H9 (cell line): ENCODE measurements around the gene AMIGO1. TPM values are rescaled to one million over a fixed set of nuclear protein-coding genes. Genes with fewer than 3 reads are reported as not detected.

ENCODE experiments used
- DNase-seq: peaks from one replicate; pipeline ENCODE4 v3.0.0-alpha.2; 2017
- H2AFZ ChIP-seq: one replicate; pipeline ENCODE4 v1.6.1; 2013; ENCODE audit warnings: mild to moderate bottlenecking, low read length, control low read depth, moderate library complexity
- H2AK5ac ChIP-seq: 2 replicates; pipeline ENCODE4 v1.6.1; 2013; ENCODE audit warnings: low read length, control low read depth, mixed read lengths; ENCODE audit not compliant: insufficient read length
- H2BK120ac ChIP-seq: one replicate; pipeline ENCODE4 v1.6.1; 2013; ENCODE audit warnings: low read depth, mild to moderate bottlenecking, low read length, control low read depth, inconsistent platforms; ENCODE audit not compliant: poor library complexity, severe bottlenecking
- H2BK12ac ChIP-seq: 2 replicates; pipeline ENCODE4 v1.6.1; 2013; ENCODE audit warnings: low read length, control low read depth, mixed read lengths, low read depth; ENCODE audit not compliant: insufficient read length
- H2BK15ac ChIP-seq: 2 replicates; pipeline ENCODE4 v1.6.1; 2013; ENCODE audit warnings: low read depth, low read length, control low read depth
- H2BK20ac ChIP-seq: one replicate; pipeline ENCODE4 v1.6.1; 2013; ENCODE audit warnings: low read depth, mild to moderate bottlenecking, low read length, control low read depth, inconsistent platforms; ENCODE audit not compliant: poor library complexity, severe bottlenecking
- H2BK5ac ChIP-seq: 2 replicates; pipeline ENCODE4 v1.6.1; 2013; ENCODE audit warnings: low read length, control low read depth, mixed read lengths; ENCODE audit not compliant: insufficient read length
- H3K14ac ChIP-seq: 2 replicates; pipeline ENCODE4 v1.6.1; 2013; ENCODE audit warnings: low read length, control low read depth; ENCODE audit not compliant: insufficient read depth
- H3K18ac ChIP-seq: 2 replicates; pipeline ENCODE4 v1.6.1; 2013; ENCODE audit warnings: low read depth, mild to moderate bottlenecking, mixed read lengths, low read length, control low read depth; ENCODE audit not compliant: insufficient read length
- H3K23ac ChIP-seq: 2 replicates; pipeline ENCODE4 v1.6.1; 2013; ENCODE audit warnings: low read length, control low read depth, mixed read lengths, low read depth; ENCODE audit not compliant: insufficient read length
- H3K23me2 ChIP-seq: 2 replicates; pipeline ENCODE4 v1.6.1; 2013; ENCODE audit warnings: low read depth, mild to moderate bottlenecking, mixed read lengths, low read length, control low read depth; ENCODE audit not compliant: insufficient read length, poor library complexity, severe bottlenecking
- H3K27ac ChIP-seq: 2 replicates; pipeline ENCODE4 v1.5.1; 2013; ENCODE audit warnings: low read length, control low read depth, mixed read lengths, low read depth; ENCODE audit not compliant: insufficient read length
- H3K27me3 ChIP-seq: 2 replicates; pipeline ENCODE4 v1.6.1; 2013; ENCODE audit warnings: low read length, control low read depth, inconsistent platforms; ENCODE audit not compliant: insufficient read depth
- H3K4ac ChIP-seq: 2 replicates; pipeline ENCODE4 v1.6.1; 2013; ENCODE audit warnings: low read depth, mild to moderate bottlenecking, control low read depth, inconsistent platforms, low read length, moderate library complexity
- H3K4me1 ChIP-seq: 2 replicates; pipeline ENCODE4 v1.6.1; 2013; ENCODE audit warnings: low read length, control low read depth, inconsistent platforms; ENCODE audit not compliant: insufficient read depth
- H3K4me2 ChIP-seq: 2 replicates; pipeline ENCODE4 v1.6.1; 2013; ENCODE audit warnings: low read length, control low read depth, mixed read lengths; ENCODE audit not compliant: insufficient read length, insufficient read depth
- H3K56ac ChIP-seq: 2 replicates; pipeline ENCODE4 v1.6.1; 2013; ENCODE audit warnings: low read depth, mild to moderate bottlenecking, mixed read lengths, low read length, control low read depth; ENCODE audit not compliant: insufficient read length
- H3K79me1 ChIP-seq: 2 replicates; pipeline ENCODE4 v1.6.1; 2013; ENCODE audit warnings: low read depth, mild to moderate bottlenecking, moderate library complexity, low read length, control low read depth, inconsistent platforms; ENCODE audit not compliant: insufficient read depth, poor library complexity, severe bottlenecking
- H3K79me2 ChIP-seq: 2 replicates; pipeline ENCODE4 v1.6.1; 2013; ENCODE audit warnings: low read length, control low read depth, inconsistent platforms; ENCODE audit not compliant: insufficient read depth
- H3K9ac ChIP-seq: 2 replicates; pipeline ENCODE4 v1.6.1; 2013; ENCODE audit warnings: low read length, control low read depth, mixed read lengths; ENCODE audit not compliant: insufficient read length; ENCODE audit errors: extremely low read depth
- H3K9me3 ChIP-seq: one replicate; pipeline ENCODE4 v1.6.1; 2013; ENCODE audit warnings: low read depth, low read length, inconsistent platforms; ENCODE audit not compliant: control insufficient read depth
- H3T11ph ChIP-seq: one replicate; pipeline ENCODE4 v1.6.1; 2013; ENCODE audit warnings: mild to moderate bottlenecking, low read length, control low read depth, inconsistent platforms
- H4K20me1 ChIP-seq: one replicate; pipeline ENCODE4 v1.6.1; 2013; ENCODE audit not compliant: control insufficient read depth, insufficient read length, insufficient read depth
- H4K5ac ChIP-seq: 2 replicates; pipeline ENCODE4 v1.6.1; 2013; ENCODE audit warnings: low read depth, mild to moderate bottlenecking, mixed read lengths, low read length, control low read depth; ENCODE audit not compliant: insufficient read length
- H4K8ac ChIP-seq: replicated peaks from 2 replicates; pipeline ENCODE4 v1.6.1; 2013; ENCODE audit warnings: low read length, control low read depth, mixed read lengths, low read depth; ENCODE audit not compliant: insufficient read length
- H4K91ac ChIP-seq: 2 replicates; pipeline ENCODE4 v1.6.1; 2013; ENCODE audit warnings: low read depth, mild to moderate bottlenecking, moderate library complexity, mixed read lengths, low read length, control low read depth; ENCODE audit not compliant: insufficient read length
- H3K27ac Mint-ChIP-seq, 3 experiments: 2 replicates in 2 of 3; 3 replicates in 1 of 3; pipeline ENCODE4 v1.8.0; 2020 to 2021; ENCODE audit warnings: mixed read lengths in 3 of 3, mild to moderate bottlenecking in 1 of 3, moderate library complexity in 1 of 3
- H3K27me3 Mint-ChIP-seq: 2 replicates; pipeline ENCODE4 v1.8.0; 2021; ENCODE audit warnings: low read depth, mild to moderate bottlenecking, moderate library complexity, mixed read lengths
- H3K36me3 Mint-ChIP-seq, 3 experiments: 2 replicates in 2 of 3; 3 replicates in 1 of 3; pipeline ENCODE4 v1.8.0; 2020 to 2021; ENCODE audit warnings: low read depth in 3 of 3, mixed read lengths in 3 of 3; ENCODE audit not compliant: insufficient read depth in 1 of 3
- H3K4me1 Mint-ChIP-seq, 2 experiments: 2 replicates each; pipeline ENCODE4 v1.8.0; 2020; ENCODE audit warnings: mixed read lengths in 2 of 2
- H3K4me3 Mint-ChIP-seq, 2 experiments: 2 replicates in 1 of 2; 3 replicates in 1 of 2; pipeline ENCODE4 v1.8.0; 2020 to 2021; ENCODE audit warnings: mild to moderate bottlenecking in 2 of 2, mixed read lengths in 2 of 2, moderate library complexity in 1 of 2
- H3K9me3 Mint-ChIP-seq, 2 experiments: 2 replicates in 1 of 2; 3 replicates in 1 of 2; pipeline ENCODE4 v1.8.0; 2020; ENCODE audit warnings: mild to moderate bottlenecking in 2 of 2, mixed read lengths in 2 of 2, moderate library complexity in 1 of 2
- WGBS: extraction: QIAGEN DNeasy Blood & Tissue Kit; methylation state at CpG from one replicate; pipeline ENCODE4 v1.1.7; 2013; ENCODE audit warnings: missing lambda C conversion rate, low lambda C conversion rate, mixed read lengths; ENCODE audit not compliant: insufficient read length; ENCODE audit errors: extremely low coverage; 5-methylcytosine and 5-hydroxymethylcytosine counted together
- total RNA-seq: library from RNA; stranded (reverse); gene quantifications from 2 replicates; pipeline ENCODE4 v1.2.1, GENCODE V29; 2021
- TF ChIP-seq, protein P1 (sequence below): fragments of 200-600 bp; sonication (generic); conservative IDR thresholded peaks from 3 replicates; pipeline ENCODE4 v1.8.0; 2021; ENCODE audit warnings: antibody characterized with exemption, mild to moderate bottlenecking

The AMIGO1 gene
- total RNA-seq, 1 experiment from 2014 or later = 4.1 TPM

DNA sequence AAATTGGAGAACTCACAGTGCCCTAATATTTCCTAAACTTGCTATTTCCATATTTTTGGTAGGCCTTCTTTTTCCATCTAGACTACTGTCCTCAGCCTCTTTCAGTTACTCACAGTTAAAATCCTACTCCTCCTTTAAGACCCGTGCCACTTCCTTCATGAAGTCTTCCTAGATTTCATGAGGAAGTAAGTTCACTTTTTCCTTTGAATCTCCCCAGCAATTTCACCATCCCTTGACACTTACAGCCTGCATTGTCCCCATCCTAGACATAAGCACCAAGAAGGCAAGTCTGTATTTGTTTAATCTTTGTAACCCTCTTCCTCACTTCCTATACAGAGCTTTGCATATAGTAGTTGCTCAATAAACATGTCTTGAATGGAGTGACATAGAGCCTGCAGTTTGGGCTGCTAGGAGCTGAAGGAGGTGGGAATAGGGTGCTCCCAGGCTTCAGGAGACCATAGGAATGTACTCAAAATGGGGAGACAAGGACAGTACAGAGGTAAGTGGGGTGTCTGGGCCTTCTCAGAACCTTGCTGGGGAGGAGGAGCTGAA lies 24.9 kb upstream of the AMIGO1 start:
- H3K27me3 Mint-ChIP-seq = peaks cover 5% of the 10 kb centered on the region

More for the DNA sequence above, 24.9 kb upstream of the AMIGO1 start:
- H3K4me2 ChIP-seq = no peak overlapping the region
- TF ChIP-seq, protein P1, sequence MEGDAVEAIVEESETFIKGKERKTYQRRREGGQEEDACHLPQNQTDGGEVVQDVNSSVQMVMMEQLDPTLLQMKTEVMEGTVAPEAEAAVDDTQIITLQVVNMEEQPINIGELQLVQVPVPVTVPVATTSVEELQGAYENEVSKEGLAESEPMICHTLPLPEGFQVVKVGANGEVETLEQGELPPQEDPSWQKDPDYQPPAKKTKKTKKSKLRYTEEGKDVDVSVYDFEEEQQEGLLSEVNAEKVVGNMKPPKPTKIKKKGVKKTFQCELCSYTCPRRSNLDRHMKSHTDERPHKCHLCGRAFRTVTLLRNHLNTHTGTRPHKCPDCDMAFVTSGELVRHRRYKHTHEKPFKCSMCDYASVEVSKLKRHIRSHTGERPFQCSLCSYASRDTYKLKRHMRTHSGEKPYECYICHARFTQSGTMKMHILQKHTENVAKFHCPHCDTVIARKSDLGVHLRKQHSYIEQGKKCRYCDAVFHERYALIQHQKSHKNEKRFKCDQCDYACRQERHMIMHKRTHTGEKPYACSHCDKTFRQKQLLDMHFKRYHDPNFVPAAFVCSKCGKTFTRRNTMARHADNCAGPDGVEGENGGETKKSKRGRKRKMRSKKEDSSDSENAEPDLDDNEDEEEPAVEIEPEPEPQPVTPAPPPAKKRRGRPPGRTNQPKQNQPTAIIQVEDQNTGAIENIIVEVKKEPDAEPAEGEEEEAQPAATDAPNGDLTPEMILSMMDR = no peak
- H3K4me1 ChIP-seq = no peaks in the 10 kb centered on the region
- H3K79me1 ChIP-seq = no peaks in the 10 kb centered on the region
- no peak overlapping the region for H4K8ac ChIP-seq
- peaks cover 4% of the 10 kb centered on the region for H3K23me2 ChIP-seq
- no peak overlapping the region for H3K14ac ChIP-seq
- no peaks in the 10 kb centered on the region; a peak in 1 of 5 replicates for H3K9me3 Mint-ChIP-seq
- no peak overlapping the region for H4K5ac ChIP-seq
- no peaks in the 10 kb centered on the region for H3K79me2 ChIP-seq
- H2BK12ac ChIP-seq = no peak overlapping the region
- H2AFZ ChIP-seq = no peak overlapping the region
- no peak overlapping the region; a peak in 1 of 5 replicates for H3K4me3 Mint-ChIP-seq
- no peak overlapping the region for H3K23ac ChIP-seq
- no peaks in the 10 kb centered on the region for H3K36me3 Mint-ChIP-seq
- H3K18ac ChIP-seq = no peak overlapping the region
- no peak overlapping the region for H2AK5ac ChIP-seq
- no peaks in the 10 kb centered on the region for H3K27me3 ChIP-seq
- no peak overlapping the region for H3K9ac ChIP-seq
- H3K9me3 ChIP-seq = no peaks in the 10 kb centered on the region
- no peak overlapping the region for H2BK20ac ChIP-seq
- H3K4ac ChIP-seq = no peak overlapping the region
- H2BK5ac ChIP-seq = no peak overlapping the region
- no peak overlapping the region for H3K56ac ChIP-seq
- H3K27ac ChIP-seq = no peak overlapping the region
- H4K91ac ChIP-seq = no peak overlapping the region
- no peak overlapping the region for H2BK120ac ChIP-seq
- H4K20me1 ChIP-seq = no peaks in the 10 kb centered on the region
- no peak overlapping the region for H3T11ph ChIP-seq
- no peak overlapping the region for H3K27ac Mint-ChIP-seq
- no peak overlapping the region for H2BK15ac ChIP-seq
- peaks cover 4 to 12% of the 10 kb centered on the region in 2 experiments for H3K4me1 Mint-ChIP-seq
- WGBS = no CpG with 5 or more reads among the region's 1 CpG
- no peak for DNase-seq
